GM21717 (cell line): Measurements from ENCODE around the gene TRPM1.

Experiments
- ATAC-seq: cut with Tn5 transposase; IDR thresholded peaks from one replicate; pipeline ENCODE4 v1.9.1; 2021; ENCODE audit warnings: mild to moderate bottlenecking, moderate library complexity; ENCODE audit not compliant: unreplicated experiment

Gene TRPM1

GRCh38 chr15:31050953-31051352 lies 50.6 kb downstream of the TRPM1 start:
- no peak for ATAC-seq

GRCh38 chr15:31049682-31050615 lies 51.6 kb downstream of the TRPM1 start:
- ATAC-seq: no peak

- ATAC-seq: no peak
Observed at GRCh38 chr15:31049111-31049510, 52.4 kb downstream of the TRPM1 start.

- no peak for ATAC-seq
Observed at GRCh38 chr15:31047437-31047836, 54.1 kb downstream of the TRPM1 start.

GRCh38 chr15:31046759-31047359 lies 54.7 kb downstream of the TRPM1 start:
- ATAC-seq: no peak

- no peak for ATAC-seq
Observed at GRCh38 chr15:31045606-31046005, 55.9 kb downstream of the TRPM1 start.

- ATAC-seq: no peak
Observed at GRCh38 chr15:31042751-31043150, 58.8 kb downstream of the TRPM1 start.

- no peak for ATAC-seq
Observed at GRCh38 chr15:31041610-31042009, 59.9 kb downstream of the TRPM1 start.

- ATAC-seq: no peak
Observed at GRCh38 chr15:31040611-31041010, 60.9 kb downstream of the TRPM1 start.

- ATAC-seq: no peak
Observed at GRCh38 chr15:31039961-31040360, 61.6 kb downstream of the TRPM1 start.

GRCh38 chr15:31037731-31038477 lies 63.6 kb downstream of the TRPM1 start:
- ATAC-seq: no peak

GRCh38 chr15:31036783-31037182 lies 64.7 kb downstream of the TRPM1 start:
- no peak for ATAC-seq

- no peak for ATAC-seq
Observed at GRCh38 chr15:31035610-31036009, 65.9 kb downstream of the TRPM1 start.

GRCh38 chr15:31034152-31034551 lies 67.4 kb downstream of the TRPM1 start:
- no peak for ATAC-seq

- no peak for ATAC-seq
Observed at GRCh38 chr15:31032961-31033371, 68.6 kb downstream of the TRPM1 start.

GRCh38 chr15:31031471-31032067 lies 70.0 kb downstream of the TRPM1 start:
- ATAC-seq: no peak

- ATAC-seq: no peak
Observed at GRCh38 chr15:31027910-31028578, 73.5 kb downstream of the TRPM1 start.

- no peak for ATAC-seq
Observed at GRCh38 chr15:31025996-31026395, 75.5 kb downstream of the TRPM1 start.

GRCh38 chr15:31024979-31025378 lies 76.5 kb downstream of the TRPM1 start:
- ATAC-seq: no peak

- no peak for ATAC-seq
Observed at GRCh38 chr15:31024330-31024729, 77.2 kb downstream of the TRPM1 start.

- ATAC-seq: no peak
Observed at GRCh38 chr15:31023841-31024240, 77.7 kb downstream of the TRPM1 start.
